HG03196 (cell line): Measurements from ENCODE around the gene RASSF6.
A peak's percentile ranks its signal among the peaks of the same experiment; 100 is the strongest.
"Not testable (repeated sequence)": the region's sequence is repeated elsewhere in the genome, so short reads cannot be mapped to it uniquely, and the experiment has no call there.

Experiments
- ATAC-seq: cut with Tn5 transposase; IDR thresholded peaks from one replicate; pipeline ENCODE4 v1.9.1; 2021; ENCODE audit not compliant: unreplicated experiment

RASSF6 gene

DNA sequence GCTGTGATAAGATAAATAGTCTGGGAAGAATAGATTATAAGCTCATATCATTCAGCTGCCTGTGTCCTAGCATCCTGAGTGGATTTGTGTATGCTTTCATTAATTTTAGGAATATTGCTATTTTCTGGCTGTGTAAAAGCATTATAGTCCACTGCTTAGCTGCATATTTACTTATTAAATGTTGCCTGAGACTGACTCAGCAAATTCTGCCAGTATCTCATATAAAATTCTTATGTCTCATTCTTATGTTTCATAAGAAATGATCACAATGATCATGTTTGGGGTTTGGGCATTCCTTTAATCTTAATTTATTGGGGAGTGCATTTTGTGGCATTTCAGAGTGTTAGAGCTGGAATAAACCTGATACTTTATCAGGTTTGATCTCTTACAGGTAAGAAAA, 34.9 kb downstream of the RASSF6 start:
- ATAC-seq: no peak

DNA sequence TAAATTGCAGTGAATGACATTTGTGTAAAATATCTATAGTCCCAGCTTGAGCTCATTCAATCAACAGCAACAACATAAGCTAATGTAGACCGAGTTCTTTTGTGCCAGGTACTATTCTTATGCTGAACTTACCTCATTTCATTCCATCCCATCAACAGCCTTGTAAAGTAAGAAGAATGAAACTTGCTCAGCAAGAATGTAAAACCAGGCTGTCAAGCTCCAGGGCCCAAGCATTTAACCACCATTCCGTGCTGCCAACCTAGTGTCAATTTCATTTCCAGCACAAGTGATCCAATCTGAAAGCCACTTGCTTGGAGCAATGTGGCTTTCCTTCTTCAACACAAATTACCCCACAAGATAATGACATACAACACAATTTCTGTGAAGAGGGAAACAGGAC, 36.6 kb downstream of the RASSF6 start:
- no peak for ATAC-seq

DNA sequence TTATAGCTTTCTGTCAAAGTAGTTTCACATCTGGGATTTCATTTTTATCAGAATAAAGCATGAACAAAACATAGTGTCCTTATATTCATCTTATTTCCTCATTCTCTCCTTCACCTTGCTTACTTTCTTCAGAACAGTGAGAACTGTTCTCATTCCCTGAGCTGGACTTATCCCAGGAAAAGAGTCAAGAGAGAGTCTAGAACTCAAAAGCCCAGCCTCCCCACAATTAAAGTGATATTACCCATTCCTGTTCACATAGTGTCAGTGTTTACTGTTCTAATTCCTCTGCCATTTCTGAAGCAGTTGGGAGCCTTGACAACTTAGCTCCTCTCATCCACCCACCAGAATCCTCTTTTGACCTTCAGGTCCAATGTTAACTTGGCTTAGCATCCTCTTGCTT, 42.9 kb downstream of the RASSF6 start:
- ATAC-seq: no peak

DNA sequence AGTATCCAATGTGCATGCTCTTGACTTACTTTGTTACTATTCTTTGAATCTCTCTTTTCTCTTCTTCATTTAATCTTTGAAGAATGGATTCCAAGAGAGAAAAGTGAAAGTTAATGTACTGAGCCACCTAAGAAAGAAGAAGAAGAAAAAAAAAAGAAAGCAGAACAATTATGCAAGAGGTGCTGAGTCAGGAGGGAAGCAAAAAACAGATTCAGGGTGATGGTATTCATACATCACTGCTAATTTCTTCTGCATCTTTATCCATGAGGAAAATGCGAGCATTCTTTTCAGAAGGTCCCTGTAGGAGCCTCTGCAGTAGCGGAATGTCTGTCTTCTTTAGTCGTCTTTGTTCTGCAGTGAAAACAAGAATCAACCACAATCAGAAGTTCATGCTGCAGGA, 43.9 kb downstream of the RASSF6 start:
- no peak for ATAC-seq

DNA sequence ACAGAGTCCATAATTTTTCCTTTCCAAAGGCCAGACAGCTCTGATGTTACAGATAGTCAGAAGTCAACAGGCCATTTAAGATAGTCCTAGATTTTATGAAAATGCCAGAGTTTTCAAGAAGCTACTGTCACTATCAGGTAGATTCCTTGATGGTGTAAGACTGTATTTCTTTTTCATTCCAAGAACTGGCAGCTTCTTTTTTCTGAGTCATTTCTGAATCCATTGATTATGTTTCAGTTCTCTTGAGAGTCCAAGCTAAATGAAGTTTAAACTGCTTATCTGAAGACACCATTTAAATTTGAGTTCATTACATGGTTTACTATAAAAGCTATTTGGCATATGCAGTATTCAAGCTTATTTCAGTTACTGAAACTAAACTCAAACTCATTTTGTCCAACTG, 44.6 kb downstream of the RASSF6 start:
- no peak for ATAC-seq

DNA sequence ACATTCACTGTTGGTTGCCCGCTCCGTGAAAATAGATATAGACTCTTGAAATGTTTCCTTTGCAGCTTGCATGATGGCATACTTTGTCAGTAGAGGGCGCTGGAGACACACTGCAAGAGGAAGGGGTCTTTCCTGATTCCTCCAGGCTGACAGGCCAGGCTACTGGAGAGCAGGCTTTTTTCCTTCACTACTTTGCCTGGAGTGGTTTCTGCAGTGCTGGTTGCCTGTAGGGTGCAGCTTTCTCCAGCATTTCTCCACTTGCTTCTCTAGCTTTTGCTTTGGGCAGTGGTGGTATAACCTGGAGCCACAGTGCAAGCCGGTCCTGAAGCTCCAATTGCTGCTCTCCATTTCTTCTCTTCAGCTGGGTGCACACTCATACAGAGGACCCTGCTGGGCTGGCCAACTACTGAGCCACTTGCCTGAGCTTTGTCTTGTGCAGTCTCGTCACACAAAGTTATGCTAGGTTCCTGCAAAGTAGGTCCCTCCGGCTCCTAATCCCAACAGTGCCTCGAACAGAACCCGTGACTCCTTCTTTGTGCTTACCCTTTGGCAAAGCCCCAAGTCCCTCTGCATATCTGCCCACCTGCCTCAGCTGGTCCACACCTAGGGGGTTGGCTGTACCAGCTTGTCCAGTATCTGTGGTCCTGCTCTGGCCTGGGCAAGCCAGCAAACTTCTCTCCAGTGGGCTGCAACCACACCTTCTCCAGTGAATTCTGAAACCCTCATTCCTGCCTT, 46.3 kb downstream of the RASSF6 start:
- ATAC-seq: peak; percentile 75

DNA sequence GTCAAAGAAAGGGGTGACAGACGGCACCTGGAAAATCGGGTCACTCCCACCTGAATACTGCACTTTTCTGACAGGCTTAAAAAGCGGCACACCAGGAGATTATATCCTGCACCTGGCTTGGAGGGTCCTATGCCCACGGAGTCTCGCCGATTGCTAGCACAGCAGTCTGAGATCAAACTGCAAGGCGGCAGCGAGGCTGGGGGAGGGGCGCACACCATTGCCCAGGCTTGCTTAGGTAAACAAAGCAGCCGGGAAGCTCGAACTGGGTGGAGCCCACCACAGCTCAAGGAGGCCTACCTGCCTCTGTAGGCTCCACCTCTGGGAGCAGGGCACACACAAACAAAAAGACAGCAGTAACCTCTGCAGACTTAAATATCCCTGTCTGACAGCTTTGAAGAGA, 69.4 kb downstream of the RASSF6 start:
- ATAC-seq: not testable (repeated sequence)

DNA sequence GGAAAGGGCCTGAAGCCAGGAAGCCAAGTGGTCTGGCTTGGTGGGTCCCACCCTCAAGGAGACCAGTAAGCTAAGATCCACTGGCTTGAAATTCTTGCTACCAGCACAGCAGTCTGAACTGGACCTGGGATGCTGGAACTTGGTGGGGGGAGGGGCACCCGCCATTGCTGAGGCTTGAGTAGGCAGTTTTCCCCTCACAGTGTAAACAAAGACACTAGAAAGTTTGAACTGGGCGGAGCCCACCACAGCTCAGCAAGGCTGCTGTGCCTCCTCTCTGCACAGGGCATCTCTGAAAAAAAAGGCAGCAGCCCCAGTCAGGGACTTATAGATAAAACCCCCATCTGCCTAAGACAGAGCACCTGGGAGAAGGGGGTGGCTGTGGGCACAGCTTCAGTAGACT, 75.6 kb downstream of the RASSF6 start:
- ATAC-seq: no peak

DNA sequence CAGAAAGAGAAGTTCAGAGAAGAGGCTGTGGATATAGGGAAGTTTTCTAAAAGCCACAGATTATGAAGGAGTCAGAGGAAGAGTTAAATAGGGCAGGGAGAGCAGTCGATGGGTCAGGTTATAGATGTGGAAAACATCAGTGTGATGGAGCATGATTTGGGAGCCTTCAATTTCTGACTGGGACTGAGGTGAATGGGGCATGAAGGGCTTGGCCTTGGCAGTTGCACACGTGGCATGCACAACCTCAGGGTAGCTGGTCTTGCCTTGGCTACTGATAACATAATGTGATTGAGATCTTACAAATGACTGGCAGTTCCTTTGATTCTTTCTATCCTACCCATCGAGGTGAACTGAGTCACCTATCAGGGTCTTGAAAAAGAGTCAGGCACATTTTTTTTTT, 79.0 kb downstream of the RASSF6 start:
- ATAC-seq: no peak

DNA sequence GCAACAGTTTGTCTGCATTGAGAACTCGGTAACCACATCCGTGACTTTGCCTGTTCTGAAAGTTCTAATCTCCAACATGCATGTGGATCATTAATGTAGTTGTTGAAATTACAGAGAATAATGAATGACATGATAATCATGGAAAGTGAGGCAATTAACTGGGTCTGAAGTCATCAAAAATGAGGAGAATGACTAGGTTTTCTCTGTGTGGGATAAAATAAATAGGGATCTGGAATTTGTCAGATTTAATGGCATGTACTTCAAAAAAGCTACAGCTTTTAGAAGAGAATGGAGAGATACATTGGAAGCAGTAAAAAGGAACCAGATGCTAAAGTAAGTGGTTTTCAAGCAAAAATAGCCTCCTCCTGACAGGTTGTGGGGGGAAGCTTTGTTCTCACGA, 79.4 kb downstream of the RASSF6 start:
- no peak for ATAC-seq

DNA sequence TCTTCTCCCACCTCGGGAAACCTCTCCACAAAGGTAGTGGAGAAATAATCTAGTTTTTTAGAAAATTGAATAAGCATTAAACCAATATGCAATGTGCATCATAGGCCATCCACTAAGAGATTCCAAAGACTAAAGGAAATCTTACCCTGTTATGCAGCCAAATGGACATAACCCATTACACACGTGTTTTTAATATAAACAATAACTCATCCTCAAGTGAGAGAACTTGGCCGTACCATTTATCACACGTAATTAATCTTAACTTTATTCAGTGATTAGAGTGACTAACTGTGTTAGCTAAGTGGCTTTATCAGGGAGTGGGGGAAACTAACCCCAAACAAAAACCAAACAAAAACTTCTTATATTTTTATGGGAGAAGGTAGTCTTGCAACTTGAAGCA, 80.8 kb downstream of the RASSF6 start:
- ATAC-seq: no peak

DNA sequence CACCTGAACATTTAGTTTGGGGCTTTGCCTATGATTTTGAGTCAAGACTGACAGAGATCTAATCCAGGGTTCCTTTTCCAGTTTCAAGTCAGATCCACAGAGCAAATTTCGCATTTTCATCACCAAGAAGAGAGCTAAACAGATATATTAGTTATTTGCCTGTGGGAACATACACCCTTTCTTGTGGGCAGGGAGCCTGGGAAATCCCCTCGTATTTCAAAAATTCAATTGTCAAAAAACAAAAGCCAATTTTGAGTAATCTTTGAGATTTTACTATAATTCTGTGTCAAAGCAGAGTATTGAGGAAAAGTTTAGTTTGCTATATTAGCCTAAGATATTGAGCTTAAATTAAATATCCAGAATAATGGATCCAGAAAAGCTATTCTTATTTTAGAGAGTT, 82.1 kb downstream of the RASSF6 start:
- ATAC-seq: no peak

DNA sequence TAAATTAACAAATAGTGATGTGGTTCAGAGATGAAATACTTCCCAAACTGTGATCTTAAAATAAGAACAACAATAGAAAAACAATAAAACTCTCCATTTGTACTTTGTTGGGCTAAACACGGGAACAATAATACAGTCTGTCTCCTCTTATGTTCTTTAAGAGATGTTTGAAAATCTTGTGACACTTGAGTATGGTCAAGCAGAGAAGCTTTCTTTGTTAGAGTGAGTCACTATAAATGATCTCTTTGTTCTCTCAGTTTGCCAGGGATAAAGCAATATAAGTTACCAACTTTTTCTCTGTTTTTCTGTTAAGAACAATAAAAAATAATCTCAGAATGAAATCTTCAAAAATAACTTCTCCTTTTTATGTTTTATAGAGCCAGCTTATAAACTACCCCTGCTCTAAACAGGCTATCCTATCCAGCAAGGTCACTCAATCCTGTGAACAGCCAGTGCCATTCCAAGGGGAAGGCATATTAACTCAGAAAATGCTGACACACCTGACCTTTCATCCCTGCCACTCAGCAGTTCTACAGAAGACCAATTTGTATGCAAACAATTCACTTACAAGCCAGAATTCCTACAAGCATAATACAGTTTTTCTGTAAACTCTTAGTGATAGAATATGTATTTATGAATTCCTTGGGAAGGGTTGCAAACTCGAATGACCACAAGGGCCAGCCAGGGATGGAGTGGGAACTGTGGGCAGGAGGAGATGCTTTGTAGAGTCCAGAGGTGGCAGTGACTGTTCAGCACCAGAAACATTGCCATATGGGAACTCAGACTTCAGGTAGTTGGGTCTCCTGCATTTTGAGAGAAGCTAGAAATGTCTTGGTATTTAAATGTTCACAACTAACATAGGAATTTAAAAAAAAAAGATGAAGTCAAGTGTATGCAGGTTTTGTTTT, 86.5 kb downstream of the RASSF6 start:
- no peak for ATAC-seq

DNA sequence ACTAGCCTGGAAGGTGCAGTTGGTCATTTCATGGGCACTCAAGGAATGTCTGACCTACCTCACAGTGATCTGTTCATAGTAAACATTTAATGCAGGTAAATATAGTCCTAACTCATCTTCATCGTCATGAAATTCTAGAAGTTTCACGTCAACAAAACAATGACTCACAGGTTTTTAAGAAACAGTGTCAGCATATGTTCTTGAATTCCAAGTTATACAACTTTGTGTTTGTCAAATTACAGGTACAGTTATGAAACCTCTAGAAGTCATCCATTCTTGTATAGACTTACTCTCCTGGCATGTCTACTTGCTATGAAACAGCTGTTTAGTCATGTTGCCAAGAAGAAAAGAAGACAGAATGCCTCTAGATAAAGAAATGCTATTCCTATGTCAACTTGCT, 92.1 kb downstream of the RASSF6 start:
- ATAC-seq: no peak

DNA sequence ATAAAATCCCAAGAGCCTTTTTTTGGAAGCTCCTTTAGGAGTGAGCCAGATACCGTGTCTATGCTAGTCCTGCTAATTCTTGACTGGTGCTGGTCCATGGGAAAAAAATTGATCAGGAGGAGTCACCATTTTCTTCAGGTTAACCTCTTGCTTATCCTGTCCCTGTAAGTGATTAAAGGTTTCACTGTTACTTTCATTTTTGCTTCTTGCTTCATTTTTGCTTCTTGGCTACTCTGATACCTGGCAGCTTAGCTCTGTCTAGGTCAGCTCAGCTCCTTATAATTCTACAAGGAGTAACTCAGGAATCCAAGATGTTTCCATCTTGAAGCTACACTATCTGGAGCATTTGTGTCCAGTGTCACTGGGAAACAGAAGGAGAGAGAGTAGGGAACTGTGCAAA, 93.0 kb downstream of the RASSF6 start:
- ATAC-seq: no peak

DNA sequence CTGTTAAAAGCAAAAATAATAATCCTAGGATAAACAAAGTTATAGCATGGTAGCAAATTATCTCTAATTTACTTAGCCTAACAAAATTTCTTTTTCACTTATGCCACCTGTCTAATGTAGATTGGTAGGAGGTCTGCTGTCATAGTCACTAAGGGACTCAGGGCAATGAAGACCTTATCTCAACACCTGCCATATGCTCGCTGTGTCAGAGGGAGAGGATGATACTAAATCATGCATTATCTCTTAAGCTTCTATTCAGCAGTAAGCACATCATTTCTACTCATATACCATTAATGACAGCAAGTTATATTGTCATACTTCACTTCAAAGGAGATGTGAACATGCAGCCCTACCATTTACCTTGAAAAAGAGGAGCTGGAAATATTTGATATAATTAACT, 94.6 kb downstream of the RASSF6 start:
- ATAC-seq: no peak

DNA sequence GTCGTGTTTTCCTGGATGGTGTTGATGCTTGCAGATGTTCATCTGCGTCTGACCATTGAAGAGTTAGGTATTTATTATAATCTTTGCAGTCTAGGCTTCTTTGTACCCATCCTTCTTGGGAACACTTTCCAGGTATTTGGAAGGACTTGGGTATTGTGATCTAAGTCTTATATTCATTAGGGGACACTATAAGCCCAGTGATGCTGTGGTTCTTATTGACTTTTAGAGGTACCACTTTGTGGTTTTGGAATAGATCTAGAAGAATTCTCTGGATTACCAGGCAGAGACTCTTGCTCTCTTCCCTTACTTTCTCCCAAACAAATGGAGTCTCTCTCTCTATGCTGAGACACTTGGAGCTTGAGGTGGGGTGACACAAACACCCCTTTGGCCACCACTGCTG, 97.1 kb downstream of the RASSF6 start:
- no peak for ATAC-seq
